Measurements from ENCODE around the gene ST6GAL1. TPM values are rescaled to one million over a fixed set of nuclear protein-coding genes. Genes with fewer than 3 reads are reported as not detected.

Gene ST6GAL1
- total RNA-seq, 6 donors from 2014 or later, result 72.6 to 141 (median 93.3) TPM

DNA sequence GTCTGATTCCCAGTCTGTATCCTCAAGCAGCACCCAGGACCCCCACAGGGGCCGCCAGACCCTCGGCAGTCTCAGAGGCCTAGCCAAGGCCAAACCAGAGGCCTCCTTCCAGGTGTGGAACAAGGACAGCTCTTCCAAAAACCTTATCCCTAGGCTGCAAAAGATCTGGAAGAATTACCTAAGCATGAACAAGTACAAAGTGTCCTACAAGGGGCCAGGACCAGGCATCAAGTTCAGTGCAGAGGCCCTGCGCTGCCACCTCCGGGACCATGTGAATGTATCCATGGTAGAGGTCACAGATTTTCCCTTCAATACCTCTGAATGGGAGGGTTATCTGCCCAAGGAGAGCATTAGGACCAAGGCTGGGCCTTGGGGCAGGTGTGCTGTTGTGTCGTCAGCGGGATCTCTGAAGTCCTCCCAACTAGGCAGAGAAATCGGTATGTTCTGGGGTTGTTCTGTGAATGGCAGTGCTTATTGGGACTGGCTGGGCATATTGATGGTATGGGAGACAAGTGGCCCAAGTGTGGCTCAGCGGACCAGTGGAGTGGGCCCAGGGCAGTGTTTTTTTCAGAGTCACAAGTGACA lies 112.6 kb downstream of the ST6GAL1 start:
- no peak overlapping the region for H3K4me3 ChIP-seq
- peaks cover 28 to 53% (median 40%) of the 10 kb centered on the region in 4 donors for H3K4me1 ChIP-seq
- H3K27me3 ChIP-seq, result no peaks in the 10 kb centered on the region
- no peak for TF ChIP-seq POLR2A (IDR thresholded peaks at IDR 0.05)
- TF ChIP-seq POLR2AphosphoS5 (IDR thresholded peaks at IDR 0.05), result no peak
- TF ChIP-seq EP300 (IDR thresholded peaks at IDR 0.05), result no peak
- TF ChIP-seq, protein P1, sequence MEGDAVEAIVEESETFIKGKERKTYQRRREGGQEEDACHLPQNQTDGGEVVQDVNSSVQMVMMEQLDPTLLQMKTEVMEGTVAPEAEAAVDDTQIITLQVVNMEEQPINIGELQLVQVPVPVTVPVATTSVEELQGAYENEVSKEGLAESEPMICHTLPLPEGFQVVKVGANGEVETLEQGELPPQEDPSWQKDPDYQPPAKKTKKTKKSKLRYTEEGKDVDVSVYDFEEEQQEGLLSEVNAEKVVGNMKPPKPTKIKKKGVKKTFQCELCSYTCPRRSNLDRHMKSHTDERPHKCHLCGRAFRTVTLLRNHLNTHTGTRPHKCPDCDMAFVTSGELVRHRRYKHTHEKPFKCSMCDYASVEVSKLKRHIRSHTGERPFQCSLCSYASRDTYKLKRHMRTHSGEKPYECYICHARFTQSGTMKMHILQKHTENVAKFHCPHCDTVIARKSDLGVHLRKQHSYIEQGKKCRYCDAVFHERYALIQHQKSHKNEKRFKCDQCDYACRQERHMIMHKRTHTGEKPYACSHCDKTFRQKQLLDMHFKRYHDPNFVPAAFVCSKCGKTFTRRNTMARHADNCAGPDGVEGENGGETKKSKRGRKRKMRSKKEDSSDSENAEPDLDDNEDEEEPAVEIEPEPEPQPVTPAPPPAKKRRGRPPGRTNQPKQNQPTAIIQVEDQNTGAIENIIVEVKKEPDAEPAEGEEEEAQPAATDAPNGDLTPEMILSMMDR (IDR thresholded peaks at IDR 0.05), result no peak
- H3K27ac ChIP-seq, result peak overlapping the region in 1 of 4 donors; percentile 49
- no peaks in the 10 kb centered on the region for H3K9me3 ChIP-seq
- peaks cover 0 to 36% (median 11%) of the 10 kb centered on the region in 4 donors for H3K36me3 ChIP-seq
- WGBS, 2 donors, result 94 to 98% methylated on average over 8 of the region's 8 CpGs
- ATAC-seq (ENCODE audit: low FRiP score in 2 of 2) (no peak), DNase-seq (peak in 1 of 2 donors; percentile 22)

DNA sequence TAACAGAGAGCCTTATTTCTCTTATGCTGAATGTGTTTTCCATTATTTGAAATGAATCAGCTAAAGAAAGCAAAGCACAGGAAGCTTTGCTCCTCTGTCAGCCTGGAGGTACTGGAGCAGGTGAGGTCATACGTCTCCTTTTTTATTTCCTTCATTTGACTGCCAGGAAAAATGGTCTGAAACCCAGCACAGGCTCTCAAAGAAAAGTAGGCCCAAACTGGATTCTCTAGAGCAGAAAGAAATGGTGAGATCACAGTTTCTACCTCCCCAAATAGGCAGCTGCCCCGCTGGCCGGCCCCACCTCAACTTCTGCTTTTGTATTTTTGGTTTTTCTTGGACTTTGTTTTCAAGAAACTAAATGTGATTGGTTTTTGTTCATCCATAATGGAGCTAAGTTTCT lies 113.9 kb downstream of the ST6GAL1 start:
- H3K9me3 ChIP-seq, result no peaks in the 10 kb centered on the region
- no peaks in the 10 kb centered on the region for H3K27me3 ChIP-seq
- TF ChIP-seq, protein P1 (IDR thresholded peaks at IDR 0.05), result no peak
- TF ChIP-seq POLR2A (IDR thresholded peaks at IDR 0.05) (no peak), EP300 (IDR thresholded peaks at IDR 0.05) (no peak), POLR2AphosphoS5 (IDR thresholded peaks at IDR 0.05) (no peak)
- H3K36me3 ChIP-seq, result peaks cover 0 to 29% (median 10%) of the 10 kb centered on the region in 4 donors
- peaks cover 28 to 47% (median 34%) of the 10 kb centered on the region in 4 donors for H3K4me1 ChIP-seq
- no peak overlapping the region for H3K4me3 ChIP-seq
- ATAC-seq (ENCODE audit: low FRiP score in 2 of 2), result no peak
- H3K27ac ChIP-seq, result peak overlapping the region in 2 of 4 donors; percentile 58 to 60
- DNase-seq, result peak in 1 of 2 donors; percentile 33
- 57 to 64% methylated on average over 3 of the region's 3 CpGs for WGBS, 2 donors

DNA sequence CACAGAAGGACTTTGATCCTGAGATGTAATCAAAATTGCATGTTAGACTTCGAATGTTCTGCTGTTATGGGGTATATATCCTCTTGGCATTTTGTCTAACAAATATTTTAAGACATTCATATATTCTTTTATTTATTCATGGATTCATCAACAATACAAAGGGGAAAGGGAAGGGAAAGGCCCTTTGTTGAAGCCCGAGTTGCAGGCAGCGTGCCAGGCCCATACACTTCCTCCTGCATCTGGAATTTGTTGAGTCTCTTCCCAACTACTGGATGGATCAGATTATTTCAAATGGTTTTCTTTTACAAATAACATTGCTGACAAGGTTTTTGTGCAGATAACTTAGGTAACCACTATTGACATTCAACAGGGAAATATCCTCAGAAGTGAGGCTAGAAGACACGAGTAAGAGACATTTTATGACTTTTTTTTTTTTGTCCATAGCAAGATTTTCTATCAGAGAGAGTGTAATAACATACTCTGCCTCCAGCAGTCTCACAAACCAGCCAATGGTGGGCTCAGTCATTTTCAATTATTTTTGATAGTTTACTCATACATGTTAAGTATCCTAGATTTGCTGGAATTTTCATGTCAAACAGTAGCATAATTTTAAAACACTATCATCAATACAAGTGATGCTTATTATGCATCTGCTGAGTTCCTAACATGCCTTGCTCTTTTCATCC lies 114.7 kb downstream of the ST6GAL1 start:
- H3K36me3 ChIP-seq, result peaks cover 0 to 22% (median 8%) of the 10 kb centered on the region in 4 donors
- TF ChIP-seq POLR2AphosphoS5 (IDR thresholded peaks at IDR 0.05) (no peak), EP300 (IDR thresholded peaks at IDR 0.05) (no peak), POLR2A (IDR thresholded peaks at IDR 0.05) (no peak)
- TF ChIP-seq, protein P1 (IDR thresholded peaks at IDR 0.05), result no peak
- H3K27ac ChIP-seq, result peak overlapping the region in 1 of 4 donors; percentile 58
- DNase-seq, result no peak
- peaks cover 28 to 47% (median 33%) of the 10 kb centered on the region in 4 donors for H3K4me1 ChIP-seq
- ATAC-seq (ENCODE audit: low FRiP score in 2 of 2), result no peak
- H3K4me3 ChIP-seq, result no peak overlapping the region
- WGBS, 2 donors, result 45 to 58% methylated on average over 4 of the region's 4 CpGs
- no peaks in the 10 kb centered on the region for H3K9me3 ChIP-seq
- H3K27me3 ChIP-seq, result no peaks in the 10 kb centered on the region

DNA sequence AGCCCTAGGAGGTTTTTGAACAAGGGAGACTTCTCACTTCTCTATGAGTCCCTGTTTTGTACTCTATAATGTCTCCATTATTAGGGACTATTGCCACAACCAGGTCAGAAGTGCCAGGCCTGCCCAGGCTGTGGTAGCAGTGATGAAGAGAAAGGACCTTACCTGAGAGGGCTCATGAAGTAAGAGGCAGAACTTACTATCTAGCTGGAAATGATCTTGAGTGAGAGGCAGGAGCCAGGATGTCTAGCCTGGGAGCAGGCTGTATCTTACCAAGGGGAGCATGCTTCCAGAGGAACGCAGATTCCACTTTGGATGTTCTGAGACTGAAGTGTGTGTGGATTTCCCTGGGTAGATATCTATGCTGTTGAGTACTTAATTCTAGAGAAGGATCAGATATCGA lies 115.7 kb downstream of the ST6GAL1 start:
- Histone ChIP-seq H3K4me3 (no peak overlapping the region), H3K4me1 (peaks cover 28 to 43% (median 30%) of the 10 kb centered on the region in 4 donors), H3K27ac (no peak overlapping the region), H3K9me3 (no peaks in the 10 kb centered on the region), H3K27me3 (no peaks in the 10 kb centered on the region), H3K36me3 (peaks cover 0 to 17% (median 8%) of the 10 kb centered on the region in 4 donors)
- WGBS, 2 donors, result 90 to 97% methylated on average over 2 of the region's 2 CpGs
- DNase-seq (no peak), ATAC-seq (ENCODE audit: low FRiP score in 2 of 2) (no peak)
- TF ChIP-seq, protein P1 (IDR thresholded peaks at IDR 0.05), result no peak
- no peak for TF ChIP-seq POLR2AphosphoS5 (IDR thresholded peaks at IDR 0.05)
- TF ChIP-seq POLR2A (IDR thresholded peaks at IDR 0.05), result no peak

Data from upper lobe of left lung (tissue), 6 donors.